CD14-positive monocyte (primary cell): Measurements from ENCODE around the gene PIKFYVE. TPM values are rescaled to one million over a fixed set of nuclear protein-coding genes. Genes with fewer than 3 reads are reported as not detected.
"Not testable (repeated sequence)": the region's sequence is repeated elsewhere in the genome, so short reads cannot be mapped to it uniquely, and the experiment has no call there.

Experiments
- DNase-seq, 3 donors: peaks; one replicate each; pipeline ENCODE4 v3.0.0-alpha.2; 2011 to 2022
- H2AFZ ChIP-seq: 2 replicates; pipeline ENCODE4 v1.6.0; 2012; ENCODE audit warnings: mild to moderate bottlenecking, low read depth, low read length, inconsistent platforms; ENCODE audit not compliant: insufficient read depth, poor library complexity, severe bottlenecking
- H3K27ac ChIP-seq, 2 donors: 1 replicate in 1 of 2; 2 replicates in 1 of 2; pipeline ENCODE4 v1.5.1; 2012 to 2013; ENCODE audit warnings: low read length in 2 of 2, control low read depth in 1 of 2, inconsistent platforms in 1 of 2, low read depth in 1 of 2, mild to moderate bottlenecking in 1 of 2
- H3K27me3 ChIP-seq, 2 donors: one replicate each; pipeline versions ENCODE4 v1.6.0 to v1.6.1; 2011 to 2013; ENCODE audit warnings: low read length in 2 of 2; ENCODE audit not compliant: control insufficient read depth in 2 of 2, insufficient read depth in 2 of 2
- H3K36me3 ChIP-seq, 2 donors: replicated peaks in 1 of 2; 1 replicate in 1 of 2; 2 replicates in 1 of 2; pipeline versions ENCODE4 v1.5.1 to v1.6.1; 2012 to 2013; ENCODE audit warnings: low read length in 2 of 2, control low read depth in 1 of 2, inconsistent platforms in 1 of 2, mild to moderate bottlenecking in 1 of 2; ENCODE audit not compliant: insufficient read depth in 2 of 2, control insufficient read depth in 1 of 2
- H3K4me1 ChIP-seq, 2 donors: 1 replicate in 1 of 2; 2 replicates in 1 of 2; pipeline versions ENCODE4 v1.5.1 to v1.6.1; 2012 to 2013; ENCODE audit warnings: low read length in 2 of 2, control low read depth in 1 of 2, inconsistent platforms in 1 of 2, mild to moderate bottlenecking in 1 of 2, moderate library complexity in 1 of 2; ENCODE audit not compliant: insufficient read depth in 2 of 2, control insufficient read depth in 1 of 2
- H3K4me2 ChIP-seq: replicated peaks from 2 replicates; pipeline ENCODE3; 2012; ENCODE audit warnings: low read length, moderate library complexity, mild to moderate bottlenecking; ENCODE audit not compliant: poor library complexity, severe bottlenecking; ENCODE audit errors: extremely low read depth
- H3K4me3 ChIP-seq, 3 experiments: fragments of 200-600 bp in 1 of 3; sonication (generic) in 1 of 3; replicated peaks in 1 of 3; 1 replicate in 2 of 3; 2 replicates in 1 of 3; pipeline ENCODE4 v1.5.1; 2011 to 2013; ENCODE audit warnings: low read length in 3 of 3, mild to moderate bottlenecking in 3 of 3, control low read depth in 2 of 3, low read depth in 2 of 3, inconsistent platforms in 1 of 3, moderate library complexity in 1 of 3
- H3K79me2 ChIP-seq: 2 replicates; pipeline ENCODE4 v1.6.0; 2012; ENCODE audit warnings: mild to moderate bottlenecking, control low read depth, inconsistent platforms, low read length, moderate library complexity; ENCODE audit not compliant: insufficient read depth
- H3K9ac ChIP-seq: 2 replicates; pipeline ENCODE4 v1.6.0; 2017; ENCODE audit warnings: low read length, mild to moderate bottlenecking; ENCODE audit not compliant: insufficient read depth, poor library complexity, severe bottlenecking
- H3K9me3 ChIP-seq, 2 donors: replicated peaks in 1 of 2; 1 replicate in 1 of 2; 2 replicates in 1 of 2; pipeline versions ENCODE4 v1.5.1 to v1.6.1; 2012 to 2013; ENCODE audit warnings: low read length in 2 of 2, control low read depth in 1 of 2; ENCODE audit not compliant: control insufficient read depth in 1 of 2, insufficient read depth in 1 of 2
- H4K20me1 ChIP-seq: 2 replicates; pipeline ENCODE4 v1.6.0; 2012; ENCODE audit warnings: mild to moderate bottlenecking, low read length, control low read depth, moderate library complexity; ENCODE audit not compliant: insufficient read depth
- H3K27ac Mint-ChIP-seq, 7 donors: one replicate each; pipeline ENCODE4 v1.8.0; 2020; ENCODE audit warnings: mild to moderate bottlenecking in 7 of 7, mixed read lengths in 7 of 7, moderate library complexity in 6 of 7, inconsistent platforms in 2 of 7
- H3K27me3 Mint-ChIP-seq, 3 donors: one replicate each; pipeline ENCODE4 v1.8.0; 2021 to 2022; ENCODE audit warnings: low read depth in 3 of 3, mild to moderate bottlenecking in 3 of 3, mixed read lengths in 3 of 3, moderate library complexity in 3 of 3, inconsistent platforms in 1 of 3
- H3K36me3 Mint-ChIP-seq, 2 donors: one replicate each; pipeline ENCODE4 v1.8.0; 2020; ENCODE audit warnings: mixed read lengths in 2 of 2, inconsistent platforms in 1 of 2, mild to moderate bottlenecking in 1 of 2
- H3K4me1 Mint-ChIP-seq: one replicate; pipeline ENCODE4 v1.8.0; 2020; ENCODE audit warnings: mild to moderate bottlenecking, mixed read lengths
- H3K4me3 Mint-ChIP-seq, 2 donors: one replicate each; pipeline ENCODE4 v1.8.0; 2020; ENCODE audit warnings: mild to moderate bottlenecking in 2 of 2, mixed read lengths in 2 of 2, moderate library complexity in 1 of 2
- H3K9me3 Mint-ChIP-seq, 7 donors: one replicate each; pipeline ENCODE4 v1.8.0; 2020 to 2022; ENCODE audit warnings: mixed read lengths in 7 of 7, mild to moderate bottlenecking in 6 of 7, moderate library complexity in 6 of 7, inconsistent platforms in 2 of 7
- WGBS: methylation state at CpG from one replicate; pipeline ENCODE4 v1.1.5; 2013; ENCODE audit warnings: missing lambda C conversion rate; ENCODE audit not compliant: insufficient coverage; 5-methylcytosine and 5-hydroxymethylcytosine counted together
- intact Hi-C, 2 donors: fragments of 100-400 bp; cut with micrococcal nuclease; formaldehyde crosslinking; loops; one replicate each; pipeline versions ENCODE4 v1.15.0 to v1.15.1; 2023
- polyA plus RNA-seq, 3 donors: library from polyadenylated mRNA; depleted of rRNA in 1 of 3; unstranded in 2 of 3; stranded (reverse) in 1 of 3; fragments of 300-500 nt in 2 of 3; fragments of >200 nt in 1 of 3; fragmentation: Illumina TruSeq in 2 of 3; gene quantifications; 1 replicate in 2 of 3; 2 replicates in 1 of 3; pipeline ENCODE4 v1.2.3, GENCODE V29; 2012 to 2021
- TF ChIP-seq, protein P1 (sequence below): fragments of 200-600 bp; IDR thresholded peaks from one replicate; pipeline ENCODE4 v1.8.0; 2022; ENCODE audit warnings: antibody characterized with exemption, mild to moderate bottlenecking

Gene PIKFYVE
- polyA plus RNA-seq, 3 donors: 3.5 to 17.6 (median 6.2) TPM

DNA sequence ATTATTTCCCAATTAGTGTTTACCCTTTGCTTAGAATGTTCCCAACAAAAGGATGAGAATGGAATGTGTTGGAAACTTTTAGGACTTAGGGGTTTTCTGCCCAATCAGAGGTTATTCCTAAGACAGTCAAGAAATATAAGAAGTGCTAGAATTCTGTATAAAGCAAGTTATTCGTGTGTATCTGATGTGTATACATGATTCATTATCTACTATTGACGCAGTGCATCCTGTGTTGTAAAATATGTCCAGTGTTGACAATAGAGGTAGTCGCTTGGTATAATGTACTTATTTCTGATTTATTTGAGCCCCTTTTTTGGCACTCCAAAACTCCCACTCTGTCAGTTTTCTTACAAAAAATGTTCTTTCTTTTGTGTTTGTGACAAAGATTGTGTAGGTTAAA lies 881 bp downstream of the PIKFYVE start:
- no CpG with 5 or more reads among the region's 3 CpGs for WGBS
- Histone ChIP-seq H3K9me3 (no peaks in the 10 kb centered on the region), H3K27ac (peak overlapping the region; percentile 91), H3K36me3 (peaks cover 10 to 20% of the 10 kb centered on the region in 2 donors), H3K4me2 (peak overlapping the region; percentile 83), H3K4me3 (peak overlapping the region; percentile 78 to 95 (median 83)), H3K79me2 (peaks cover 58% of the 10 kb centered on the region), H3K9ac (peak overlapping the region; percentile 94), H4K20me1 (peaks cover 48% of the 10 kb centered on the region), H2AFZ (peak overlapping the region; percentile 78), H3K4me1 (peaks cover 39 to 43% of the 10 kb centered on the region in 2 donors), H3K27me3 (no peaks in the 10 kb centered on the region)
- Mint-ChIP-seq H3K27ac (peak overlapping the region; percentile 86 to 96 (median 95)), H3K4me3 (peak overlapping the region; percentile 89 to 90), H3K9me3 (no peaks in the 10 kb centered on the region), H3K4me1 (peaks cover 39% of the 10 kb centered on the region), H3K36me3 (peaks cover 8 to 11% of the 10 kb centered on the region in 2 donors), H3K27me3 (no peaks in the 10 kb centered on the region)
- TF ChIP-seq, protein P1, sequence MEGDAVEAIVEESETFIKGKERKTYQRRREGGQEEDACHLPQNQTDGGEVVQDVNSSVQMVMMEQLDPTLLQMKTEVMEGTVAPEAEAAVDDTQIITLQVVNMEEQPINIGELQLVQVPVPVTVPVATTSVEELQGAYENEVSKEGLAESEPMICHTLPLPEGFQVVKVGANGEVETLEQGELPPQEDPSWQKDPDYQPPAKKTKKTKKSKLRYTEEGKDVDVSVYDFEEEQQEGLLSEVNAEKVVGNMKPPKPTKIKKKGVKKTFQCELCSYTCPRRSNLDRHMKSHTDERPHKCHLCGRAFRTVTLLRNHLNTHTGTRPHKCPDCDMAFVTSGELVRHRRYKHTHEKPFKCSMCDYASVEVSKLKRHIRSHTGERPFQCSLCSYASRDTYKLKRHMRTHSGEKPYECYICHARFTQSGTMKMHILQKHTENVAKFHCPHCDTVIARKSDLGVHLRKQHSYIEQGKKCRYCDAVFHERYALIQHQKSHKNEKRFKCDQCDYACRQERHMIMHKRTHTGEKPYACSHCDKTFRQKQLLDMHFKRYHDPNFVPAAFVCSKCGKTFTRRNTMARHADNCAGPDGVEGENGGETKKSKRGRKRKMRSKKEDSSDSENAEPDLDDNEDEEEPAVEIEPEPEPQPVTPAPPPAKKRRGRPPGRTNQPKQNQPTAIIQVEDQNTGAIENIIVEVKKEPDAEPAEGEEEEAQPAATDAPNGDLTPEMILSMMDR: no peak
- intact Hi-C loops: no loop called here
- DNase-seq: peak in 2 of 3 donors; percentile 20 to 30

DNA sequence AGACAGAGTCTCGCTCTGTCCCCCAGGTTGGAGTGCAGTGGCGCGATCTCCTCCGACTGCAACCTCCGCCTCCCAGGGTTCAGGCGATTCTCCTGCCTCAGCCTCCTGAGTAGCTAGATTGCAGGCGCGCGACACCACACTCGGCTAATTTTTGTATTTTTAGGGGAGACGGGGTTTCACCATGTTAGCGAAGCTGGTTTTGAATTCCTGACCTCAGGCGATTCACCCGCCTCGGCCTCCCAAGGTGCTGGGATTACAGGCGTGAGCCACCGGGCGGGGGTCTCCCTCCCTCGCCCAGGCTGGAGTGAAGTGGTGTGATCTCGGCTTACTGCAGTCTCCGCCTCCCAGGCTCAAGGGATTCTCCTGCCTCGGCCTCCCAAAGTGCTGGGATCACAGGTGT lies 1.5 kb downstream of the PIKFYVE start:
- H3K9me3 Mint-ChIP-seq, H3K9ac ChIP-seq, DNase-seq, H3K27me3 ChIP-seq, H2AFZ ChIP-seq, H3K27me3 Mint-ChIP-seq, intact Hi-C loops, H3K9me3 ChIP-seq: not testable (repeated sequence)
- H3K4me2 ChIP-seq: peak overlapping the region; percentile 83
- peaks cover 15 to 26% of the 10 kb centered on the region in 2 donors for H3K36me3 ChIP-seq
- peak overlapping the region; percentile 20 to 91 for H3K27ac ChIP-seq
- peak overlapping the region in 6 of 7 donors; percentile 66 to 96 (median 96) for H3K27ac Mint-ChIP-seq
- peaks cover 39 to 43% of the 10 kb centered on the region in 2 donors for H3K4me1 ChIP-seq
- H3K79me2 ChIP-seq: peaks cover 63% of the 10 kb centered on the region
- H3K4me3 ChIP-seq: peak overlapping the region in 1 of 3 experiments; percentile 95
- peaks cover 12 to 16% of the 10 kb centered on the region in 2 donors for H3K36me3 Mint-ChIP-seq
- 67% methylated on average over 18 of the region's 22 CpGs for WGBS
- H3K4me3 Mint-ChIP-seq: peak overlapping the region; percentile 89 to 90
- peaks cover 39% of the 10 kb centered on the region for H3K4me1 Mint-ChIP-seq
- H4K20me1 ChIP-seq: peaks cover 48% of the 10 kb centered on the region
